WTC11 (cell line): ENCODE measurements around the gene FAR2.

ENCODE experiments used
- FOXK1 ChIP-seq: sonication (generic); formaldehyde crosslinking; IDR thresholded peaks from 2 replicates; pipeline ENCODE4 v1.8.0; 2022; ENCODE audit warnings: mild to moderate bottlenecking, moderate library complexity, missing genetic modification reagents
- MXD4 ChIP-seq: fragments of 250-450 bp; sonication (Bioruptor Pico); IDR thresholded peaks from 2 replicates; pipeline ENCODE4 v1.8.0; 2021; ENCODE audit warnings: mild to moderate bottlenecking, moderate library complexity, borderline replicate concordance
- NR2C2 ChIP-seq: sonication (generic); formaldehyde crosslinking; IDR thresholded peaks from 2 replicates; pipeline ENCODE4 v1.8.0; 2022; ENCODE audit warnings: mild to moderate bottlenecking, missing genetic modification reagents
- SP1 ChIP-seq: sonication (generic); formaldehyde crosslinking; conservative IDR thresholded peaks from 2 replicates; pipeline ENCODE4 v1.8.1; 2022; ENCODE audit warnings: missing genetic modification reagents
- TCF7 ChIP-seq: sonication (generic); formaldehyde crosslinking; IDR thresholded peaks from 2 replicates; pipeline ENCODE4 v1.8.0; 2022; ENCODE audit warnings: mild to moderate bottlenecking, low read depth, missing genetic modification reagents, moderate library complexity
- TF ChIP-seq, protein P1 (sequence below): fragments of 200-600 bp; IDR thresholded peaks from 2 replicates; pipeline ENCODE4 v1.8.0; 2022; ENCODE audit warnings: antibody characterized with exemption

DNA sequence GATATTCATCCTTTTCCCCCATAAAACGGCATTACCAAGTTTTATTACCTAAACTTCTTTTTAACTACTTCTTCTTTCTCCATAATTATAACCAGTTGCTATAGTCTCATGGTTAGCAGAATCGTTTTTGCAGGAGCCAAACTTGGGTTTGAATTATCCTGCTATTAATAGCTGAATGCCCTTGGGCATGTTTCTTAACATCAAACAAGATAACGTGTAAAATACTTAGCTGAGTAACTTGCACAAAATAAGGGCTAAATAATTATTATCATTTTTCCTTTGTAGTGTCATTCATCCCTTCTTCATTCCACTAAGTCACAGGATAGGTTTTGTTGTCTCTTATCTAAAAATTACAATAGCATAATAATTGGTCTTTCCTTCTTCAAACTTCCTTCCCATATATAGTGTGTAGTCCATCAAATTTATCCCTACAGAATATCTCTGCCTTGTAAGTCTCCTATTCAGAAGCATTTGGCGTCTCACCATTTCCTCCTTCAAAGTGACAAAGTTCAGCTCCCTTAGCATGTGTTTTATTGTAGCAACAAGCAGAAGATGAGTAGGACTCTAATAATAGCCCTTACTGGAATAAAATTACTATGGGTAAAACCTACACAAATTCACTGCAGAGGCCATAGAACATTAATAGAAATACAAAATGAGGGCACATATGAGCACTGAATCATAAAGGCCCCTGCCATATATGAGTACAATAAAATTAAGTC, 63.8 kb downstream of the FAR2 start:
- TF ChIP-seq, protein P1, sequence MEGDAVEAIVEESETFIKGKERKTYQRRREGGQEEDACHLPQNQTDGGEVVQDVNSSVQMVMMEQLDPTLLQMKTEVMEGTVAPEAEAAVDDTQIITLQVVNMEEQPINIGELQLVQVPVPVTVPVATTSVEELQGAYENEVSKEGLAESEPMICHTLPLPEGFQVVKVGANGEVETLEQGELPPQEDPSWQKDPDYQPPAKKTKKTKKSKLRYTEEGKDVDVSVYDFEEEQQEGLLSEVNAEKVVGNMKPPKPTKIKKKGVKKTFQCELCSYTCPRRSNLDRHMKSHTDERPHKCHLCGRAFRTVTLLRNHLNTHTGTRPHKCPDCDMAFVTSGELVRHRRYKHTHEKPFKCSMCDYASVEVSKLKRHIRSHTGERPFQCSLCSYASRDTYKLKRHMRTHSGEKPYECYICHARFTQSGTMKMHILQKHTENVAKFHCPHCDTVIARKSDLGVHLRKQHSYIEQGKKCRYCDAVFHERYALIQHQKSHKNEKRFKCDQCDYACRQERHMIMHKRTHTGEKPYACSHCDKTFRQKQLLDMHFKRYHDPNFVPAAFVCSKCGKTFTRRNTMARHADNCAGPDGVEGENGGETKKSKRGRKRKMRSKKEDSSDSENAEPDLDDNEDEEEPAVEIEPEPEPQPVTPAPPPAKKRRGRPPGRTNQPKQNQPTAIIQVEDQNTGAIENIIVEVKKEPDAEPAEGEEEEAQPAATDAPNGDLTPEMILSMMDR = no peak
- TF ChIP-seq SP1 (CRISPR knock-in tag) (no peak), FOXK1 (no peak), TCF7 (CRISPR knock-in tag) (no peak), MXD4 (CRISPR knock-in tag) (no peak), NR2C2 (CRISPR knock-in tag) (no peak)
